DND-41 (cell line): ENCODE data around the gene ZCCHC2.

Source experiments
- ATAC-seq: fragments of 200-7000 bp; cut with Tn5 transposase; 3 replicates; pipeline ENCODE4 v1.9.1; 2021; ENCODE audit warnings: low read depth; ENCODE audit not compliant: insufficient read depth
- DNase-seq: peaks from one replicate; pipeline ENCODE4 v3.0.0-alpha.2; 2020
- H2AFZ ChIP-seq: 2 replicates; pipeline ENCODE4 v1.6.0; 2012; ENCODE audit warnings: low read depth, low read length
- H3K27ac ChIP-seq: 2 replicates; pipeline ENCODE4 v1.5.1; 2012; ENCODE audit warnings: low read length, inconsistent platforms
- H3K27me3 ChIP-seq: fragments of 200-600 bp; sonication (generic); 2 replicates; pipeline ENCODE4 v1.6.0; 2012; ENCODE audit warnings: low read length, mild to moderate bottlenecking, inconsistent platforms; ENCODE audit not compliant: insufficient read depth, poor library complexity
- H3K36me3 ChIP-seq: 2 replicates; pipeline ENCODE4 v1.5.1; 2012; ENCODE audit warnings: low read length, inconsistent platforms; ENCODE audit not compliant: insufficient read depth
- H3K4me1 ChIP-seq: 2 replicates; pipeline ENCODE4 v1.5.1; 2012; ENCODE audit warnings: mild to moderate bottlenecking, low read length; ENCODE audit not compliant: insufficient read depth
- H3K4me2 ChIP-seq: 2 replicates; pipeline ENCODE4 v1.6.0; 2012; ENCODE audit warnings: mild to moderate bottlenecking, moderate library complexity, low read length, inconsistent platforms; ENCODE audit not compliant: insufficient read depth
- H3K4me3 ChIP-seq, 2 experiments: fragments of 200-600 bp in 1 of 2; shearing (Covaris generic) in 1 of 2; 2 replicates each; pipeline ENCODE4 v1.5.1; 2012 to 2016; ENCODE audit warnings: inconsistent platforms in 2 of 2, low read length in 2 of 2, mild to moderate bottlenecking in 2 of 2, low read depth in 1 of 2, moderate library complexity in 1 of 2
- H3K79me2 ChIP-seq: 2 replicates; pipeline ENCODE4 v1.6.0; 2012; ENCODE audit warnings: low read length, inconsistent platforms; ENCODE audit not compliant: insufficient read depth
- H3K9ac ChIP-seq: 2 replicates; pipeline ENCODE4 v1.6.0; 2012; ENCODE audit warnings: low read depth, mild to moderate bottlenecking, inconsistent platforms, low read length, moderate library complexity
- H3K9me3 ChIP-seq: 2 replicates; pipeline ENCODE4 v1.5.1; 2012; ENCODE audit warnings: low read length, moderate library complexity, mild to moderate bottlenecking, inconsistent platforms; ENCODE audit not compliant: insufficient read depth, severe bottlenecking
- H4K20me1 ChIP-seq: 2 replicates; pipeline ENCODE4 v1.6.0; 2012; ENCODE audit warnings: low read length; ENCODE audit not compliant: insufficient read depth
- EZH2 ChIP-seq: IDR thresholded peaks from 3 replicates; pipeline ENCODE4 v1.6.1; 2012; ENCODE audit warnings: borderline replicate concordance, low read depth, mild to moderate bottlenecking, moderate library complexity, low read length, inconsistent platforms; ENCODE audit not compliant: severe bottlenecking
- TF ChIP-seq, protein P1 (sequence below): IDR thresholded peaks from 2 replicates; pipeline ENCODE4 v1.5.1; 2012; ENCODE audit warnings: borderline replicate concordance, low read length, moderate library complexity, mild to moderate bottlenecking; ENCODE audit not compliant: poor library complexity, severe bottlenecking; ENCODE audit errors: extremely low read depth

Gene ZCCHC2

DNA sequence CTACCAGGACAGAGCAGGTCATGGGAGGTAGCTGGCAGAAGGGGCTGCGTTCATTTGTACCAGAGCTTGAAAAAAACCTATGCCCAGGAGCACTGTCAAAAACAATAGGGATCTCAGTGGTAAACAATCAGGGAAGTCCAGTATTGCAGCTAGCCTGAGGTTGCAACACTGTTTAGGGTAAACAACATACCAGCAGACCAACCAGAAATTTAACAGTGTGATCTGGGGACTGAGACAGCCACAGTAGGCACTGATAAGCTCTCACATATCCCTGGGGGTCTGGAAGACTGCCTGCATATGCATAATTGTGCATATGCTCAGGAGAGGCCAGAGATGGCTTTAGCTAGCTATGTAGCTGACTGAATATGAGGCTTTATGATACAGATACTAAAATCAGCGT is 12.0 kb upstream of the ZCCHC2 start:
- Histone ChIP-seq H3K4me1 (peaks cover 10% of the 10 kb centered on the region), H3K79me2 (no peaks in the 10 kb centered on the region), H3K4me3 (no peak overlapping the region), H4K20me1 (no peaks in the 10 kb centered on the region), H3K4me2 (no peak overlapping the region), H3K9me3 (peaks cover 14% of the 10 kb centered on the region), H3K36me3 (no peaks in the 10 kb centered on the region), H3K27ac (no peak overlapping the region), H2AFZ (no peak overlapping the region), H3K27me3 (no peaks in the 10 kb centered on the region), H3K9ac (no peak overlapping the region)
- ATAC-seq (no peak), DNase-seq (no peak)
- no peak for TF ChIP-seq EZH2
- TF ChIP-seq, protein P1, sequence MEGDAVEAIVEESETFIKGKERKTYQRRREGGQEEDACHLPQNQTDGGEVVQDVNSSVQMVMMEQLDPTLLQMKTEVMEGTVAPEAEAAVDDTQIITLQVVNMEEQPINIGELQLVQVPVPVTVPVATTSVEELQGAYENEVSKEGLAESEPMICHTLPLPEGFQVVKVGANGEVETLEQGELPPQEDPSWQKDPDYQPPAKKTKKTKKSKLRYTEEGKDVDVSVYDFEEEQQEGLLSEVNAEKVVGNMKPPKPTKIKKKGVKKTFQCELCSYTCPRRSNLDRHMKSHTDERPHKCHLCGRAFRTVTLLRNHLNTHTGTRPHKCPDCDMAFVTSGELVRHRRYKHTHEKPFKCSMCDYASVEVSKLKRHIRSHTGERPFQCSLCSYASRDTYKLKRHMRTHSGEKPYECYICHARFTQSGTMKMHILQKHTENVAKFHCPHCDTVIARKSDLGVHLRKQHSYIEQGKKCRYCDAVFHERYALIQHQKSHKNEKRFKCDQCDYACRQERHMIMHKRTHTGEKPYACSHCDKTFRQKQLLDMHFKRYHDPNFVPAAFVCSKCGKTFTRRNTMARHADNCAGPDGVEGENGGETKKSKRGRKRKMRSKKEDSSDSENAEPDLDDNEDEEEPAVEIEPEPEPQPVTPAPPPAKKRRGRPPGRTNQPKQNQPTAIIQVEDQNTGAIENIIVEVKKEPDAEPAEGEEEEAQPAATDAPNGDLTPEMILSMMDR, result no peak

DNA sequence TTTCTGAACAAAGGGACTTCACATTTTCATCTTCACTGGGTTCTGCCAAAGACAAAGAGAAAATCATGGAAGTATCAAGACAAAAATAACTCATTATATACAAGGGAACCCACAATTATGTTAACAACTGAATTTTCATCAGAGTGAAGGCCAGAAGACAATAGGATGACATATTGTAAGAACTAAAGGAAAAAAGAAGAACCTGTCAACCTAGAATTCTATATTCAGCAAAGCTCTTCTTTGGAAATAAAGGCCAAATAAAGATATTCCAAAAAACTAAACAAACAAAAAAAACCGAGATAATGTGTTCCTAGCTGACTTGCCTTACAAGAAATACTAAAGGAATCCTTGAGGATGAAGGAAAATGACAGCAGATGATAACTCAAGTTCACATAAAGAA is 10.3 kb upstream of the ZCCHC2 start:
- Histone ChIP-seq H3K4me2 (no peak overlapping the region), H4K20me1 (no peaks in the 10 kb centered on the region), H3K36me3 (no peaks in the 10 kb centered on the region), H3K27me3 (no peaks in the 10 kb centered on the region), H3K9ac (no peak overlapping the region), H3K27ac (no peak overlapping the region), H3K9me3 (peaks cover 14% of the 10 kb centered on the region), H3K79me2 (no peaks in the 10 kb centered on the region), H3K4me1 (no peaks in the 10 kb centered on the region), H3K4me3 (no peak overlapping the region), H2AFZ (no peak overlapping the region)
- no peak for ATAC-seq
- TF ChIP-seq, protein P1, result no peak
- no peak for TF ChIP-seq EZH2
- no peak for DNase-seq

DNA sequence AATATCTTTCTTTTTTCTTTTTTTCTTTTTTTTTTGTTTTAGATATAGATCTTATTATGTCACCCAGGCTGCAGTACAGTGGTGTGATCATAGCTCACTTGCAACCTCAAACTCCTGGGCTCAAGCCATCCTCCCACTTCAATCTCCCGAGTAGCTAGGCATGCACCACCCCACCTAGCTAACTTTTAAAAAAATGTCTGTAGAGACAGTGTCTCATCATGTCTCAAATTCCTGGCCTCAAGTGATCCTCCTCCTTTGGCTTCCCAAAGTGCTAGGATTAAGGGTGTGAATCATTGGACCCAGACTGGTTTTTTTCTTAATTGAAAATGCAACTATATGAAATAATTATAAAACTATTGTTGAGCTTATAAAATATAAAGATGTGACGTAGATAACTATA is 9.8 kb upstream of the ZCCHC2 start:
- TF ChIP-seq, protein P1, result no peak
- TF ChIP-seq EZH2, result no peak
- Histone ChIP-seq H3K9me3 (peaks cover 14% of the 10 kb centered on the region), H3K4me3 (no peak overlapping the region), H3K27ac (no peak overlapping the region), H3K4me1 (no peaks in the 10 kb centered on the region), H2AFZ (no peak overlapping the region), H4K20me1 (no peaks in the 10 kb centered on the region), H3K4me2 (no peak overlapping the region), H3K27me3 (no peaks in the 10 kb centered on the region), H3K36me3 (no peaks in the 10 kb centered on the region), H3K9ac (no peak overlapping the region), H3K79me2 (no peaks in the 10 kb centered on the region)
- ATAC-seq, result no peak
- DNase-seq, result no peak

DNA sequence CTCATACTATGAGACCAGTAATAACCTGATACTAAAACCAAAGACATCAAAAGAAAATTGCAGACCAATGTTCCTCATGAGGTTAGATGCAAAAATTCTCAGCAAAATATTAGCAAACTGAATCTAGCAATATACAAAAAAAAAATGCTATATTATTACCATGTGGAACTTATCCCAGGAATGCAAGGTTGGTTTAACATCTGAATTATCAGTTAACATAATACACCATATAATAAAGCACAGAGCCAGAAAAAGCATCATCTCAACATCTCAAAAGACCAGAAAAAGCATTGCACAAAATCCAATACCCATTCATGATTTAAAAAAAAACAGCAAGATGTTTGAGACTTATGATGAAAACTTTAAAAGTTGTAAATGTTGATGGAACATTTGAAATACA is 8.3 kb upstream of the ZCCHC2 start:
- no peaks in the 10 kb centered on the region for H3K79me2 ChIP-seq
- H4K20me1 ChIP-seq, result no peaks in the 10 kb centered on the region
- H3K27me3 ChIP-seq, result no peaks in the 10 kb centered on the region
- peaks cover 14% of the 10 kb centered on the region for H3K9me3 ChIP-seq
- H2AFZ ChIP-seq, result no peak overlapping the region
- ATAC-seq (no peak), DNase-seq (no peak)
- no peak overlapping the region for H3K4me2 ChIP-seq
- no peak overlapping the region for H3K4me3 ChIP-seq
- H3K4me1 ChIP-seq, result no peaks in the 10 kb centered on the region
- no peak overlapping the region for H3K9ac ChIP-seq
- H3K27ac ChIP-seq, result no peak overlapping the region
- H3K36me3 ChIP-seq, result no peaks in the 10 kb centered on the region
- no peak for TF ChIP-seq EZH2
- TF ChIP-seq, protein P1, result no peak
